Calu3 (cell line): ENCODE data around the gene NOL4L. TPM values are rescaled to one million over a fixed set of nuclear protein-coding genes. Genes with fewer than 3 reads are reported as not detected.
A peak's percentile ranks its signal among the peaks of the same experiment; 100 is the strongest.

ENCODE experiments used
- BruUV-seq: library from RNA; stranded (reverse); fragments of 400-500 nt; replicated peaks from 2 replicates; lab custom pipeline; 2021; lab: Mats Ljungman, UMichigan
- CTCF ChIA-PET: fragments of 300-600 bp; sonication (Branson Sonifier 250); formaldehyde crosslinking; loops from one replicate; lab custom pipeline; 2022; ENCODE audit warnings: antibody characterized with exemption; lab: Charles Lee
- DNase-seq: peaks from one replicate; pipeline ENCODE4 v3.0.0; 2022
- H3K27ac Mint-ChIP-seq: one replicate; pipeline ENCODE4 v1.8.0; 2022; ENCODE audit warnings: mixed read lengths; ENCODE audit not compliant: unreplicated experiment
- H3K27me3 Mint-ChIP-seq: one replicate; pipeline ENCODE4 v1.8.0; 2022; ENCODE audit warnings: mixed read lengths; ENCODE audit not compliant: unreplicated experiment
- H3K36me3 Mint-ChIP-seq: one replicate; pipeline ENCODE4 v1.8.0; 2022; ENCODE audit warnings: mild to moderate bottlenecking, moderate library complexity, mixed read lengths; ENCODE audit not compliant: insufficient read depth, unreplicated experiment
- H3K4me1 Mint-ChIP-seq: one replicate; pipeline ENCODE4 v1.8.0; 2022; ENCODE audit warnings: mild to moderate bottlenecking, low read depth, mixed read lengths; ENCODE audit not compliant: unreplicated experiment
- H3K4me3 Mint-ChIP-seq: one replicate; pipeline ENCODE4 v1.8.0; 2022; ENCODE audit warnings: mild to moderate bottlenecking, low read depth, moderate library complexity, mixed read lengths; ENCODE audit not compliant: unreplicated experiment
- H3K9me3 Mint-ChIP-seq: one replicate; pipeline ENCODE4 v1.8.0; 2022; ENCODE audit warnings: low read depth, mixed read lengths; ENCODE audit not compliant: unreplicated experiment
- intact Hi-C: fragments of 100-400 bp; cut with micrococcal nuclease; formaldehyde crosslinking; loops from one replicate; pipeline ENCODE4 v1.10.0; 2022; ENCODE audit not compliant: unreplicated experiment
- total RNA-seq: library from RNA; stranded (reverse); gene quantifications from 2 replicates; pipeline ENCODE4 v1.2.3, GENCODE V29; 2022
- TF ChIP-seq, protein P1 (sequence below): fragments of 200-600 bp; IDR thresholded peaks from one replicate; pipeline ENCODE4 v1.8.0; 2022; ENCODE audit warnings: antibody characterized with exemption; ENCODE audit not compliant: unreplicated experiment

Gene NOL4L
- total RNA-seq, 1 experiment from 2014 or later = 46.9 TPM

DNA sequence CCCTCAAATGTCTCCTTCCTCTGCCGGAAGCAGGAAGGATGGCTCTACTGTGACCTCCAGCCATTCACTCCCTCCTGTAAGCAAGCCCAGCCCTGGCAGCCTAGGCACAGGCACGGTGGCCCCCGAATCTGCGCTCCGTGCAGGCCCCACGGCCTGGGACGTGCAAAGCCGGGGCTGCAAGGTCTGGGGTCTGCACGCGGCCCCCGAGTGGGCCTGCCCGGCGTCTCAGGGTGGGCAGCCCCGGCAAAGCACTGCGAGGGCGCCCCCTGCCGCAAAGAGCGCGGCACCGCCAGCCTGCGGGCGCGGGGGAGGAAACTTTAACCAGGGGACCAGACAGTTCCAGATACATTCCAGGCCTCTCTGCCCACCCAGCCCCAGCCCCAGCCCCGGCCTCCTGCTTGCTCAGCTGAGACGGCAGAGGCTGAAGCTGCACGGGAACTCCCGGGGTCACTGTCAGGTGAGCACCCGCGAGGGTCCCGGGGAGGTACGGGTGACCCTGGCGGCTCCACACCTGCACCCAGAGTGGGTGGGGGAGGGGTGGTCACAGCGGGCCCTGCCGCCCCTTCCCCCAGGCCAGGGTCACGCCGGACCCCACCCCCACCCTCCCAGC, 128.2 kb downstream of the NOL4L start:
- no peaks in the 10 kb centered on the region for H3K9me3 Mint-ChIP-seq
- no peaks in the 10 kb centered on the region for H3K4me1 Mint-ChIP-seq
- H3K4me3 Mint-ChIP-seq = no peak overlapping the region
- CTCF ChIA-PET = no interaction called here
- BruUV-seq = no TSS peak
- TF ChIP-seq, protein P1, sequence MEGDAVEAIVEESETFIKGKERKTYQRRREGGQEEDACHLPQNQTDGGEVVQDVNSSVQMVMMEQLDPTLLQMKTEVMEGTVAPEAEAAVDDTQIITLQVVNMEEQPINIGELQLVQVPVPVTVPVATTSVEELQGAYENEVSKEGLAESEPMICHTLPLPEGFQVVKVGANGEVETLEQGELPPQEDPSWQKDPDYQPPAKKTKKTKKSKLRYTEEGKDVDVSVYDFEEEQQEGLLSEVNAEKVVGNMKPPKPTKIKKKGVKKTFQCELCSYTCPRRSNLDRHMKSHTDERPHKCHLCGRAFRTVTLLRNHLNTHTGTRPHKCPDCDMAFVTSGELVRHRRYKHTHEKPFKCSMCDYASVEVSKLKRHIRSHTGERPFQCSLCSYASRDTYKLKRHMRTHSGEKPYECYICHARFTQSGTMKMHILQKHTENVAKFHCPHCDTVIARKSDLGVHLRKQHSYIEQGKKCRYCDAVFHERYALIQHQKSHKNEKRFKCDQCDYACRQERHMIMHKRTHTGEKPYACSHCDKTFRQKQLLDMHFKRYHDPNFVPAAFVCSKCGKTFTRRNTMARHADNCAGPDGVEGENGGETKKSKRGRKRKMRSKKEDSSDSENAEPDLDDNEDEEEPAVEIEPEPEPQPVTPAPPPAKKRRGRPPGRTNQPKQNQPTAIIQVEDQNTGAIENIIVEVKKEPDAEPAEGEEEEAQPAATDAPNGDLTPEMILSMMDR = peak; percentile 54
- H3K27ac Mint-ChIP-seq = no peak overlapping the region
- intact Hi-C loops = no loop called here
- peaks cover 70% of the 10 kb centered on the region for H3K36me3 Mint-ChIP-seq
- H3K27me3 Mint-ChIP-seq = no peaks in the 10 kb centered on the region
- no peak for DNase-seq

DNA sequence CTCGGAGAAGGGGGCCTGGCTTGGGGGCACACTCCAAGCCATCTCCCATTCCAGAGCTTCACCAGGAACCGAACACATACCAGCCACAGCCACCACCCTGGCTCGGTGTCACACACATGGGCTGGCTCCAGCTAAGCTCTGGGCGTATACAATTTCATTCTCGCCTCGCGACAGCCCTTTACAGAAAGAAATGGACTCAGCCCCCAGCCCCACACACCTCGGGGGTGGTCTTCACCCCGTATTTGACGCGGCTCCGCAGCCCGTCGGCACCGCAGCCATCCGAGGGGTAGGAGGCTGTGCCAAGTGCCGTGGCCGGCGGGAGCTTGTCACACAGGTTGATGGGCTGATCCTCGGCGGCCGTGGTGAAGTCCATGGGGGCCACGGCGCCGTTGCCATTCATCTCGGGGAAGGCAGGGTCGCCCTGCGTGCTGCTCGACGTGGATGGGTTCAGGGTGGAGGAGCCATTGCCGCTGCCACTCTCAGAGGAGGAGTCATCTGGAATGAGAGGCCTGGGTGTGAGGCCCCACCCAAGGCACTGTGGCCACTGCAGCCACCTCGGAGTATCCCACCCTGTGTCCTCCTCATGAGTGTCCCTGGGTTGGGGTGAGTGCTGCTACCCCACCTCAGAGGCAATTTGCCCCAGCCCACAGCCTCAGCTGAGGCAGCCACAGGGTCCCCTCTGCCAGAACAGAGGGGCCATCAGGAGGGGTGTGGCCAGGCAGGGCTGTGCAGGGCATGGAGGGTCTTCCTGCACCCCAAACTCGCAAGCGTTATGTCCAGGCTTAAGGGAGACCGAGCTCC, 129.0 kb downstream of the NOL4L start:
- BruUV-seq = no TSS peak
- intact Hi-C loops = no loop called here
- H3K4me3 Mint-ChIP-seq = no peak overlapping the region
- CTCF ChIA-PET = no interaction called here
- TF ChIP-seq, protein P1 = no peak
- no peaks in the 10 kb centered on the region for H3K4me1 Mint-ChIP-seq
- H3K9me3 Mint-ChIP-seq = no peaks in the 10 kb centered on the region
- H3K27ac Mint-ChIP-seq = no peak overlapping the region
- no peaks in the 10 kb centered on the region for H3K27me3 Mint-ChIP-seq
- peaks cover 69% of the 10 kb centered on the region for H3K36me3 Mint-ChIP-seq
- no peak for DNase-seq

DNA sequence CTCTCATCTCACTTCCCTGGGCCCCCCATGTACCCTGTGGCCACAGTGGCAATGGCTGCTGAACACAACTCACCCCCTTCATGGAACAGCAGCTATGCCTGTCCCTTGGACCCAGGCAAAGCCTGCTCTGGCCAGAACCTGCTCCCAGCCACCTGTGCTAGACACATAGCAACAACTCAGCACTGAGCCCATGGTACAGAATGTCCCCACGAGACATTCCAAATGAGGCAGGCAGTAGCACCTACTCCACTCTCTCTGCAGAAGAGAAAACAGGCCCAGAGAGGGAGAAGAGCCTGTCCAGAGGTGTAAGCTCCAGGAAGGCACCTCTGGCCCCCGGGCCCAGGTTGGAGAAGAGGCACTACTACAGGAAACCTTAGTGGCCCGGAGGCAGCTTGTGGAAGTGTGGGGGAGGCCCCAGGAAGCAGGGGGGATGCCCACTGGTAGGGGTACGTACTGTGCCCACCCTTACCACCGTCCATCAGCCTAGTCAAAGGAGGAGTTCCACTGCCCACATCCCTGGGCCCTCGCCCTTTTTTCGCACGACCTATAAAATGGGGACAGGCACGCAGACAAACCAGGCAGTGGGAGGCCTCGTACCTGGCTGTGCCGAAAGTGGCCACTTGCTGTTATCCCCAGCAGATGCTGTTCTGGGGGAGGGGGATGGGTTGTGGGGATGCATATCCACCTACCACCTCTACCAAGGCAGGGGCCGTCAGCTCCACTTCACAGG, 129.8 kb downstream of the NOL4L start:
- no TSS peak for BruUV-seq
- CTCF ChIA-PET = no interaction called here
- Mint-ChIP-seq H3K27me3 (no peaks in the 10 kb centered on the region), H3K4me3 (no peak overlapping the region), H3K27ac (no peak overlapping the region), H3K36me3 (peaks cover 66% of the 10 kb centered on the region), H3K9me3 (no peaks in the 10 kb centered on the region), H3K4me1 (no peaks in the 10 kb centered on the region)
- DNase-seq = no peak
- intact Hi-C loops = no loop called here
- TF ChIP-seq, protein P1 = no peak

DNA sequence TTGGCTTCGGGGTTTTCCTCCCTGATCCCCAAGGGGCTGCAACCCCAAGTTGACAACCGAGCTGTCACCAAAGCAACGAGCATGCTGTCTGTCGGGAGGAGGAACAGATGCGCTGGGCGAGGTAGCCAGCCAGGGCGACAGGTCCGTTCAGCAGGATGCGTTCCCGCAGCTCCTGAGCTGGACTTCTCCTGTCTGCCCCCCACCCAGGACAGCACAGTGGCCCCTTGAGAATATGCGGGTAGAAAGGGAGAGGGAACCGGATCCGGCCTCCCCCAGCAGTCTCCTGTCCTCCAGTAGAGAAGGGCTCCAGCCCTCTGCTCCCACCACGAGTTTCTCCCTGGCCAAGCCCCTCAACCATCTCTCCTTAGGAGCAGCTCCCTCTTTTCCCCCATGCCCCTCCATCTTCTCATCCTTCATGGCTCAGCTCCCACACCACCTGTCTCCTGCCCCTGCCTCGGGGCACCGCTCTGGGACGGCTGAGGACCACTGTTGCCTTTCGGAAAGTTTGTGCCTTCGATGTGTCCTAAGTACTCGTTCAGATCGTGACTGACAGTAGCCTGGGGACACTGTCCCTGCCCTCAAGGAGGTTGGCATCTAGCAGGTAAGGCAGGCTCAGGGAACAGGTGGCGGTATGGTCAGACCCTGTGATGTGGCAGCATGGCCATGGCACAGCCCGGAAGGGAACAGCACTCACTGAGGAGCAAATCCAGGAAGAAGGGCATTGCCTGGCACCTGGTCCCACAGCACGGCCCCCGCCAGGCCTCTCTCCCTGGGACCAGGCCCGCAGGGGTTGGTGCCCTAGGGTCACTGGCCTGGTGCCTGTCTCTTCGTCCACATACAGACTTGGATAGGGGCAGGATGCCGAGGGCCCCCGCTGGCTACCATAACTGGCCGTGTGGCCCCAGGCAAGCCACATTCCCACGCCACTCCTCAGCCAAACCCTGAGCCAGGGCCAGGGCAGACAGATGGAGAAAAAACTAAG, 130.7 kb downstream of the NOL4L start:
- TSS peak; percentile 5 for BruUV-seq
- Mint-ChIP-seq H3K36me3 (peaks cover 72% of the 10 kb centered on the region), H3K9me3 (no peaks in the 10 kb centered on the region), H3K4me1 (no peaks in the 10 kb centered on the region), H3K4me3 (no peak overlapping the region), H3K27me3 (no peaks in the 10 kb centered on the region), H3K27ac (no peak overlapping the region)
- no peak for DNase-seq
- TF ChIP-seq, protein P1 = no peak
- CTCF ChIA-PET = interaction anchor here (0.6 kb wide), 1 partner anchor 24 kb away, joined by 4 read pairs; no protein-coding TSS in a partner anchor
- intact Hi-C loops = no loop called here
